Epithelial cell of alveolus of lung (primary cell): Measurements from ENCODE around the gene OR2T2. TPM values are rescaled to one million over a fixed set of nuclear protein-coding genes. Genes with fewer than 3 reads are reported as not detected.

Experiments
- total RNA-seq: library from RNA; depleted of rRNA; stranded (reverse); fragments of >200 nt; gene quantifications from 2 replicates; pipeline ENCODE4 v1.2.1, GENCODE V29; 2015

The OR2T2 gene, protein sequence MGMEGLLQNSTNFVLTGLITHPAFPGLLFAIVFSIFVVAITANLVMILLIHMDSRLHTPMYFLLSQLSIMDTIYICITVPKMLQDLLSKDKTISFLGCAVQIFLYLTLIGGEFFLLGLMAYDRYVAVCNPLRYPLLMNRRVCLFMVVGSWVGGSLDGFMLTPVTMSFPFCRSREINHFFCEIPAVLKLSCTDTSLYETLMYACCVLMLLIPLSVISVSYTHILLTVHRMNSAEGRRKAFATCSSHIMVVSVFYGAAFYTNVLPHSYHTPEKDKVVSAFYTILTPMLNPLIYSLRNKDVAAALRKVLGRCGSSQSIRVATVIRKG
- not detected in 2 replicates for total RNA-seq

DNA sequence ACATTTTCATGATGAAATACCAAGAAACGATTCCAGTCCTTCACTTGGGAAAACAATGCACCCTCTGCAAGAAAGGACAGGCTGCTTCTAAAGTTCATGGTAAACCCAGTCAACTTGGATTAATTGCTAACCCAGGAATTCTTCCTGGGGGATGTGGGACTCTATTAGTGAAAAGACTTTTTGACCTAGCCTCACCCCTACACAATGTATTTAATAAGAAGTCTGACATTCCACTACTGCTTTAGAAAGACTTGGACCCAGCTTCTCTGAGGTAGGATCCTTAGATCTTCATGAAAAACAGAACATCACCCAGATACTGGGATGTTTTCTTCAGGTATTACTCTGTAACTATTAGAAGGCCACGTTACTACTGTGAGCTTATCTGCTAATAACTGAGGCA is at the start of gene OR2T2:
TSS of gene OR2T2 (plus strand) at position 239 of the 400 bp plus-strand sequence. CDS start 7,161 bp downstream, outside the sequence.

DNA sequence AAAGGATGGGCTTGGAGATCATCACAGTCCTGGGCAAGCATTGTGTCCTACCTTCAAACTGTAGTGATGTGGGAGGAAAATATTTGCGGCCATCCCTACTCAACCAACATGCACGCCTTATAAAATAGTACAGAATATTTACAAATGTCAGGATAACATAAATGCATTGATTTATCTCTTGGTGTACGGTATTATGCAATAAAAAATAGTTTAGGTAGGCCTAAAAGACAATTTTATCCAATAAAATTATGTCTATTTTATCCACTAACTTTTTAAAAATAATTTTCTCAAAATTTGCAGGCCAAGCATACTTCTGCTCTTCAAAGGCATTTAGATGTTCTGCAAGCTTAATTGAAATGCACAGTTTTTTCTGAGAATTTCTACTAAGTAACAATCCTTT is 42.7 kb upstream of the OR2T2 start, which contains the start of gene OR2T1:
TSS of gene OR2T1 (plus strand) at position 301 of the 400 bp plus-strand sequence. CDS start 3,100 bp downstream, outside the sequence.

DNA sequence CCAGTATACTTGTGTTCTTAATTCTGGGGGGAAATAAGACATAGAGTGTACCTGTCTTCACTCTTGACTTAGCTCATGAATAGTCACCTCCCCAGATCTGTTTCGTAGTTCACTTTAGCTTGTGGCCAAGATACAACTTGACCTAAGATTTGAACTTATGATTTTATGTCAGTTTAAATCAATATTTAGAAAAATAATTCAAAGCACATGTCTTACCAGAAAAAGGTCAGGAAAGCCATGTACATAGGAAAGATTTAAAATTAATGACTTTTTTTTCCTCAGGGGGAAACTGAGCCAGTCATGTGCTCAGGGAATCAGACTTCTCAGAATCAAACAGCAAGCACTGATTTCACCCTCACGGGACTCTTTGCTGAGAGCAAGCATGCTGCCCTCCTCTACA is 27.6 kb downstream of the OR2T2 start, which contains the start of gene OR2T3:
TSS of gene OR2T3 (plus strand) at position 301 of the 400 bp plus-strand sequence. CDS start at position 301, 0 bp downstream.

DNA sequence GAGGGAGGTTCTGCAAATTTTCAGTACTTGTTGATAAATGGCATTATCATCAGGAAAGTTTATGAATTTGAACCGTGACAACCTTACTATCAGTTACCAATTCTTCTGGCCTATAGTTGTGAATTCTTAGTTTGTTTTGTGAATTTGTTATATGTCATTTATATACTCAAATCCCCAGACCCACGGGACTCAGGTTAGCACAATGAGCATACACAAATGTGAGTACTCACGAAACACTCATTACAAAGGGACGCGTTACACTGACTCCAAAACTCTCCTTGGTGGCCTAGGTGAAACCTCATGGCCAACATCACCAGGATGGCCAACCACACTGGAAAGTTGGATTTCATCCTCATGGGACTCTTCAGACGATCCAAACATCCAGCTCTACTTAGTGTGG is 42.9 kb downstream of the OR2T2 start, which contains the start of gene OR2T5:
TSS of gene OR2T5 (plus strand) at position 301 of the 400 bp plus-strand sequence. CDS start at position 301, 0 bp downstream.

Other genes starting within 250 kb of the OR2T2 start
- not detected in 2 replicates for gene OR2M3, start 248.4 kb upstream of the OR2T2 start, total RNA-seq
- gene OR2M4, start 214.2 kb upstream of the OR2T2 start, total RNA-seq = not detected in 2 replicates
- not detected in 2 replicates for gene OR2T33, start 167.7 kb upstream of the OR2T2 start, total RNA-seq
- not detected in 2 replicates for gene OR2T12, start 142.2 kb upstream of the OR2T2 start, total RNA-seq
- gene OR2M7, start 121.1 kb upstream of the OR2T2 start, total RNA-seq = not detected in 2 replicates
- not detected in 2 replicates for gene OR14C36, start 96.9 kb upstream of the OR2T2 start, total RNA-seq
- not detected in 2 replicates for gene OR2T4, start 84.0 kb upstream of the OR2T2 start, total RNA-seq
- not detected in 2 replicates for gene OR2T6, start 69.9 kb upstream of the OR2T2 start, total RNA-seq
- gene OR2T1, start 42.6 kb upstream of the OR2T2 start, total RNA-seq = not detected in 2 replicates
- gene OR2T3, start 27.7 kb downstream of the OR2T2 start, total RNA-seq = not detected in 2 replicates
- gene OR2T5, start 43.0 kb downstream of the OR2T2 start, total RNA-seq = not detected in 2 replicates
- not detected in 2 replicates for gene OR2G6, start 62.4 kb downstream of the OR2T2 start, total RNA-seq
- gene OR2T29, start 117.1 kb downstream of the OR2T2 start, total RNA-seq = not detected in 2 replicates
- not detected in 2 replicates for gene OR2T34, start 129.1 kb downstream of the OR2T2 start, total RNA-seq
- not detected in 2 replicates for gene OR2T10, start 152.1 kb downstream of the OR2T2 start, total RNA-seq
- gene OR2T11, start 189.5 kb downstream of the OR2T2 start, total RNA-seq = not detected in 2 replicates
- gene OR2T35, start 199.6 kb downstream of the OR2T2 start, total RNA-seq = not detected in 2 replicates
- not detected in 2 replicates for gene OR2T27, start 209.9 kb downstream of the OR2T2 start, total RNA-seq